HCT116 (cell line): ENCODE results near the gene MALT1.

Source experiments
- EZH2phosphoT487 ChIP-seq: fragments of 200-600 bp; IDR thresholded peaks from 2 replicates; pipeline ENCODE4 v1.6.1; 2018; ENCODE audit warnings: antibody characterized with exemption, borderline replicate concordance
- TF ChIP-seq, protein P1 (sequence below), 3 experiments: fragments of 200-600 bp in 1 of 3; sonication (generic) in 1 of 3; IDR thresholded peaks in 2 of 3; conservative IDR thresholded peaks in 1 of 3; 2 replicates each; pipeline ENCODE4 v1.5.1; 2012 to 2017; ENCODE audit warnings: low read depth in 2 of 3, low read length in 2 of 3, antibody characterized with exemption in 1 of 3, borderline replicate concordance in 1 of 3, control low read depth in 1 of 3, mild to moderate bottlenecking in 1 of 3, mixed read lengths in 1 of 3, mixed run types in 1 of 3, moderate library complexity in 1 of 3; ENCODE audit not compliant: insufficient read depth in 1 of 3

- TF ChIP-seq, protein P1, sequence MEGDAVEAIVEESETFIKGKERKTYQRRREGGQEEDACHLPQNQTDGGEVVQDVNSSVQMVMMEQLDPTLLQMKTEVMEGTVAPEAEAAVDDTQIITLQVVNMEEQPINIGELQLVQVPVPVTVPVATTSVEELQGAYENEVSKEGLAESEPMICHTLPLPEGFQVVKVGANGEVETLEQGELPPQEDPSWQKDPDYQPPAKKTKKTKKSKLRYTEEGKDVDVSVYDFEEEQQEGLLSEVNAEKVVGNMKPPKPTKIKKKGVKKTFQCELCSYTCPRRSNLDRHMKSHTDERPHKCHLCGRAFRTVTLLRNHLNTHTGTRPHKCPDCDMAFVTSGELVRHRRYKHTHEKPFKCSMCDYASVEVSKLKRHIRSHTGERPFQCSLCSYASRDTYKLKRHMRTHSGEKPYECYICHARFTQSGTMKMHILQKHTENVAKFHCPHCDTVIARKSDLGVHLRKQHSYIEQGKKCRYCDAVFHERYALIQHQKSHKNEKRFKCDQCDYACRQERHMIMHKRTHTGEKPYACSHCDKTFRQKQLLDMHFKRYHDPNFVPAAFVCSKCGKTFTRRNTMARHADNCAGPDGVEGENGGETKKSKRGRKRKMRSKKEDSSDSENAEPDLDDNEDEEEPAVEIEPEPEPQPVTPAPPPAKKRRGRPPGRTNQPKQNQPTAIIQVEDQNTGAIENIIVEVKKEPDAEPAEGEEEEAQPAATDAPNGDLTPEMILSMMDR (IDR thresholded peaks at IDR 0.05 in 2 of 3, conservative IDR thresholded peaks at IDR 0.05 in 1 of 3; ENCODE audit: borderline replicate concordance in 1 of 3, insufficient read depth in 1 of 3, low read depth in 2 of 3, low read length in 2 of 3): no peak
- no peak for TF ChIP-seq EZH2phosphoT487
Measured at GRCh38 chr18:58671632-58672564, 633 bp downstream of the MALT1 start.
